ENCODE measurements around the gene ENDOV.

DNA sequence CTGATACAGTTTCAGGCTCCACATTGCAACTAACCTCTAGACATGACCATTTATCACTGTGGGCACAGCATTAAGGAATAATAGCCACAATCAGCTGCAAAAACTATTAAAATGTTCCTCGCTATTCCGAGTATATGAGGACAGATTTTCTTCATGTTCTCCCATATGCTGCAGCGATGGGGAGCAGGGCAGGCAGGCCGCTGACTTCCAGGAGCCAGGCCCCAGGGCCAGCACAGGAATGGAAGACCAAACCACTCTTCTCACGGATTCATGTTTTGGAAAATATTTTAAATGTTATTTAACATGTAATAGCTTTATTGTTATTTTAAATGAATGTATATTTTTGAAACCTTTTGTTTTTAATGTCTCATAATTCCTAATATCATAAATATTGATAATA is 43.8 kb upstream of the ENDOV start:
- no peak for TF ChIP-seq EZH2phosphoT487 (IDR thresholded peaks at IDR 0.05; ENCODE audit: borderline replicate concordance)
- TF ChIP-seq, protein P1, sequence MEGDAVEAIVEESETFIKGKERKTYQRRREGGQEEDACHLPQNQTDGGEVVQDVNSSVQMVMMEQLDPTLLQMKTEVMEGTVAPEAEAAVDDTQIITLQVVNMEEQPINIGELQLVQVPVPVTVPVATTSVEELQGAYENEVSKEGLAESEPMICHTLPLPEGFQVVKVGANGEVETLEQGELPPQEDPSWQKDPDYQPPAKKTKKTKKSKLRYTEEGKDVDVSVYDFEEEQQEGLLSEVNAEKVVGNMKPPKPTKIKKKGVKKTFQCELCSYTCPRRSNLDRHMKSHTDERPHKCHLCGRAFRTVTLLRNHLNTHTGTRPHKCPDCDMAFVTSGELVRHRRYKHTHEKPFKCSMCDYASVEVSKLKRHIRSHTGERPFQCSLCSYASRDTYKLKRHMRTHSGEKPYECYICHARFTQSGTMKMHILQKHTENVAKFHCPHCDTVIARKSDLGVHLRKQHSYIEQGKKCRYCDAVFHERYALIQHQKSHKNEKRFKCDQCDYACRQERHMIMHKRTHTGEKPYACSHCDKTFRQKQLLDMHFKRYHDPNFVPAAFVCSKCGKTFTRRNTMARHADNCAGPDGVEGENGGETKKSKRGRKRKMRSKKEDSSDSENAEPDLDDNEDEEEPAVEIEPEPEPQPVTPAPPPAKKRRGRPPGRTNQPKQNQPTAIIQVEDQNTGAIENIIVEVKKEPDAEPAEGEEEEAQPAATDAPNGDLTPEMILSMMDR (conservative IDR thresholded peaks at IDR 0.05; ENCODE audit: low read length): no peak

Data from Loucy (cell line).